Natural killer cell (primary cell): ENCODE data around the gene SESN1. TPM values are rescaled to one million over a fixed set of nuclear protein-coding genes. Genes with fewer than 3 reads are reported as not detected.
"Not testable (repeated sequence)": the region's sequence is repeated elsewhere in the genome, so short reads cannot be mapped to it uniquely, and the experiment has no call there.

Experiments used
- ATAC-seq, 3 donors: fragments of 150-1000 bp in 2 of 3; fragments of 200-7000 bp in 1 of 3; cut with Tn5 transposase; 1 replicate in 1 of 3; 2 replicates in 2 of 3; pipeline ENCODE4 v1.10.0; 2021; ENCODE audit warnings: mild to moderate bottlenecking in 2 of 3, moderate library complexity in 2 of 3
- DNase-seq, 2 donors: peaks; one replicate each; pipeline versions ENCODE4 v3.0.0 to v3.0.0-alpha.2; 2013 to 2021; ENCODE audit warnings: mixed read lengths in 1 of 2
- H3K27ac ChIP-seq: one replicate; pipeline ENCODE4 v1.5.1; 2013; ENCODE audit warnings: mild to moderate bottlenecking, low read length
- H3K27me3 ChIP-seq: one replicate; pipeline ENCODE4 v1.6.1; 2013; ENCODE audit warnings: low read length; ENCODE audit not compliant: control insufficient read depth, insufficient read depth
- H3K36me3 ChIP-seq: one replicate; pipeline ENCODE4 v1.6.1; 2013; ENCODE audit warnings: low read length; ENCODE audit not compliant: control insufficient read depth, insufficient read depth
- H3K4me1 ChIP-seq: one replicate; pipeline ENCODE4 v1.6.1; 2013; ENCODE audit warnings: low read length; ENCODE audit not compliant: control insufficient read depth, insufficient read depth
- H3K4me3 ChIP-seq: one replicate; pipeline ENCODE4 v1.5.1; 2013; ENCODE audit warnings: low read length
- H3K9me3 ChIP-seq: one replicate; pipeline ENCODE4 v1.6.1; 2013; ENCODE audit warnings: low read length; ENCODE audit not compliant: control insufficient read depth, insufficient read depth
- H3K27ac Mint-ChIP-seq, 2 donors: one replicate each; pipeline ENCODE4 v1.8.0; 2022; ENCODE audit warnings: mild to moderate bottlenecking in 2 of 2, mixed read lengths in 2 of 2, moderate library complexity in 1 of 2
- H3K27me3 Mint-ChIP-seq, 2 donors: one replicate each; pipeline ENCODE4 v1.8.0; 2022; ENCODE audit warnings: low read depth in 2 of 2, mixed read lengths in 2 of 2
- H3K36me3 Mint-ChIP-seq: one replicate; pipeline ENCODE4 v1.8.0; 2022; ENCODE audit warnings: mixed read lengths
- H3K4me1 Mint-ChIP-seq, 2 donors: one replicate each; pipeline ENCODE4 v1.8.0; 2022; ENCODE audit warnings: mixed read lengths in 2 of 2
- H3K4me3 Mint-ChIP-seq: one replicate; pipeline ENCODE4 v1.8.0; 2022; ENCODE audit warnings: mild to moderate bottlenecking, moderate library complexity, mixed read lengths
- H3K9me3 Mint-ChIP-seq, 2 donors: one replicate each; pipeline ENCODE4 v1.8.0; 2022; ENCODE audit warnings: mixed read lengths in 2 of 2
- CTCF ChIP-seq: fragments of 200-600 bp; IDR thresholded peaks from one replicate; pipeline ENCODE4 v1.8.0; 2022; ENCODE audit warnings: antibody characterized with exemption
- WGBS: methylation state at CpG from one replicate; pipeline ENCODE4 v1.1.7; 2013; ENCODE audit warnings: missing lambda C conversion rate; ENCODE audit not compliant: insufficient coverage; 5-methylcytosine and 5-hydroxymethylcytosine counted together
- intact Hi-C: fragments of 100-400 bp; cut with micrococcal nuclease; formaldehyde crosslinking; loops from one replicate; pipeline ENCODE4 v1.14.2; 2022
- total RNA-seq, 4 donors: library from RNA; stranded (reverse); fragments of 120-200 nt in 1 of 4; gene quantifications; one replicate each; pipeline versions ENCODE4 v1.2.3 to v1.2.4, GENCODE V29; 2013 to 2022

SESN1 gene
- total RNA-seq, 3 donors from 2014 or later (not counting 1 experiment from before 2014, with no cell fraction given) = 52.9 to 106 (median 68.9) TPM

GRCh38 chr6:108983151-108983550 lies 111.5 kb downstream of the SESN1 start:
- peaks cover 0 to 5% of the 10 kb centered on the region in 2 donors for H3K4me1 Mint-ChIP-seq
- DNase-seq = no peak

GRCh38 chr6:108982154-108983113 lies 112.2 kb downstream of the SESN1 start:
- no peaks in the 10 kb centered on the region for H3K36me3 Mint-ChIP-seq
- no peak for TF ChIP-seq CTCF
- H3K4me1 ChIP-seq = no peaks in the 10 kb centered on the region
- intact Hi-C loops = no loop called here
- H3K4me3 Mint-ChIP-seq = no peak overlapping the region
- H3K27me3 Mint-ChIP-seq = no peaks in the 10 kb centered on the region
- peaks cover 28% of the 10 kb centered on the region for H3K36me3 ChIP-seq
- WGBS = 87% methylated on average over 8 of the region's 10 CpGs
- ATAC-seq = no peak
- no peaks in the 10 kb centered on the region for H3K27me3 ChIP-seq
- H3K9me3 Mint-ChIP-seq = peaks cover 0 to 6% of the 10 kb centered on the region in 2 donors
- H3K4me3 ChIP-seq = no peak overlapping the region
- no peaks in the 10 kb centered on the region for H3K9me3 ChIP-seq
- DNase-seq = no peak
- no peak overlapping the region for H3K27ac ChIP-seq
- H3K27ac Mint-ChIP-seq = no peak overlapping the region
- H3K4me1 Mint-ChIP-seq = peaks cover 0 to 5% of the 10 kb centered on the region in 2 donors

More at GRCh38 chr6:108983151-108983550, 111.5 kb downstream of the SESN1 start:
- no peak overlapping the region for H3K4me3 ChIP-seq
- Mint-ChIP-seq H3K9me3 (peaks cover 0 to 2% of the 10 kb centered on the region in 2 donors), H3K4me3 (no peak overlapping the region), H3K27me3 (no peaks in the 10 kb centered on the region), H3K36me3 (peaks cover 4% of the 10 kb centered on the region), H3K27ac (no peak overlapping the region)
- intact Hi-C loops = no loop called here
- no peak overlapping the region for H3K27ac ChIP-seq
- no peaks in the 10 kb centered on the region for H3K9me3 ChIP-seq
- TF ChIP-seq CTCF = no peak
- no peak for ATAC-seq
- peaks cover 33% of the 10 kb centered on the region for H3K36me3 ChIP-seq
- no peaks in the 10 kb centered on the region for H3K4me1 ChIP-seq
- no peaks in the 10 kb centered on the region for H3K27me3 ChIP-seq
- WGBS = 86% methylated on average over 1 of the region's 1 CpG

DNA sequence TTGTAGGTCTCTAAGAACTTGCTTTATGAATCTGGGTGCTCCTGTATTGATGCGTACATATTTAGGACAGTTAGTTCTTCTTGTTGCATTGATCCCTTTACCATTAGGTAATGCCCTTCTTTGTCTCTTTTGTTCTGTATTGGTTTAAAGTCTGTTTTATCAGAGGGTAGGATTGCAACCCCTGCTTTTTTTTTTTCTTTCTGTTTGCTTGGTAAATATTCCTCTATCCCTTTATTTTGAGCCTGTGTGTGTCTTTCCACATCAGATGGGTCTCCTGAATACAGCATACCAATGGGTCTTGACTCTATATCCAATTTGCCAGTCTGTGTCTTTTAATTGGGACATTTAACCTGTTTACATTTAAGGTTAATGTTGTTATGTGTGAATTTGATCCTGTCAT lies 116.0 kb downstream of the SESN1 start:
- H3K4me3 ChIP-seq, H3K27ac Mint-ChIP-seq, DNase-seq, H3K36me3 ChIP-seq, H3K4me1 Mint-ChIP-seq, H3K9me3 ChIP-seq, H3K27ac ChIP-seq, H3K4me1 ChIP-seq, H3K27me3 Mint-ChIP-seq, ATAC-seq, H3K4me3 Mint-ChIP-seq, H3K27me3 ChIP-seq, intact Hi-C loops, H3K36me3 Mint-ChIP-seq: not testable (repeated sequence)
- WGBS = no CpG with 5 or more reads among the region's 1 CpG
- H3K9me3 Mint-ChIP-seq = peaks cover 0 to 11% of the 10 kb centered on the region in 2 donors

DNA sequence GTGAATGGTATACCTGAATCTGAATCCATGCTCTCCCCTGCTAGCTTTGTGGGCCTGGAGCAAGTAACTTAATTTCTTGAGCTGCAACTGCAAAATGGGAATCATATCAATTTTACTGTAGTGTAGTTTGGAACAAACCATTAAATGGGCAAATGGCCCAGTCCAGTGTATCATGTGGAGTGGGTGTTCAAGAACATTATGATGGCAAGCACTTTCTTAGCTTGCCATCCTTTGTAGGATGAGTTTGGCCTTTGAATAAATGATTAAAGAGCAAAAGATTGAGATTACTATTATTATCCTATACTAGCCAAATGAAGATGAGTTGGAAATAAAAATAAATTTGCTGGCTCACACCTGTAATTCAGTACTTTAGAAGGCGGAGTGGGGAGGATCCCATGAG lies 120.4 kb downstream of the SESN1 start:
- no peak for ATAC-seq
- Mint-ChIP-seq H3K4me1 (peaks cover 8 to 18% of the 10 kb centered on the region in 2 donors), H3K27ac (no peak overlapping the region), H3K4me3 (no peak overlapping the region), H3K27me3 (no peaks in the 10 kb centered on the region), H3K9me3 (peaks cover 0 to 11% of the 10 kb centered on the region in 2 donors), H3K36me3 (no peaks in the 10 kb centered on the region)
- H3K9me3 ChIP-seq = no peaks in the 10 kb centered on the region
- intact Hi-C loops = no loop called here
- no peak overlapping the region for H3K4me3 ChIP-seq
- peaks cover 21% of the 10 kb centered on the region for H3K4me1 ChIP-seq
- no peaks in the 10 kb centered on the region for H3K27me3 ChIP-seq
- DNase-seq = no peak
- H3K27ac ChIP-seq = no peak overlapping the region
- H3K36me3 ChIP-seq = no peaks in the 10 kb centered on the region
- no peak for TF ChIP-seq CTCF
- no CpG with 5 or more reads among the region's 1 CpG for WGBS
